Testis (tissue), 2 donors: ENCODE data around the gene KIF5C.

Source experiments
- CTCF ChIP-seq, 3 experiments: fragments of 450-650 bp in 2 of 3; fragments of 200-600 bp in 1 of 3; sonication (generic) in 1 of 3; IDR thresholded peaks; one replicate each; pipeline ENCODE4 v1.5.1; 2016 to 2019; ENCODE audit warnings: antibody characterized with exemption in 3 of 3, mild to moderate bottlenecking in 2 of 3, moderate library complexity in 1 of 3
- POLR2A ChIP-seq: fragments of 450-650 bp; IDR thresholded peaks from one replicate; pipeline ENCODE4 v1.6.1; 2017; ENCODE audit warnings: antibody characterized with exemption, mild to moderate bottlenecking, moderate library complexity

- TF ChIP-seq POLR2A (no peak), CTCF (IDR thresholded peaks at IDR 0.05) (no peak)
These were observed 125.3 kb downstream of the KIF5C start for GRCh38 chr2:149000158-149000938.
